WTC11 (cell line): ENCODE results near the gene IRF2BP2. TPM values are rescaled to one million over a fixed set of nuclear protein-coding genes. Genes with fewer than 3 reads are reported as not detected.

Source experiments
- ATAC-seq: fragments of 200-7000 bp; cut with Tn5 transposase; 2 replicates; pipeline ENCODE4 v1.10.0; 2021; ENCODE audit warnings: mild to moderate bottlenecking, moderate library complexity
- CTCF ChIA-PET: fragments of 300-600 bp; sonication (Branson Sonifier 250); formaldehyde crosslinking; loops from one replicate; lab custom pipeline; 2021; ENCODE audit warnings: antibody characterized with exemption; lab: Charles Lee
- POLR2A ChIA-PET: fragments of 350-600 bp; sonication (Branson Sonifier 250); formaldehyde crosslinking; loops from one replicate; lab custom pipeline; 2021; ENCODE audit warnings: antibody characterized with exemption; lab: Charles Lee
- DNase-seq: peaks from one replicate; pipeline ENCODE4 v3.0.0; 2021; ENCODE audit warnings: low spot score
- H3K27ac Mint-ChIP-seq: 2 replicates; pipeline ENCODE4 v1.8.0; 2021; ENCODE audit warnings: mixed read lengths
- H3K27me3 Mint-ChIP-seq: 2 replicates; pipeline ENCODE4 v1.8.0; 2021; ENCODE audit warnings: low read depth, mild to moderate bottlenecking, moderate library complexity, mixed read lengths
- H3K36me3 Mint-ChIP-seq: 2 replicates; pipeline ENCODE4 v1.8.0; 2021; ENCODE audit warnings: mixed read lengths
- H3K4me1 Mint-ChIP-seq: 2 replicates; pipeline ENCODE4 v1.8.0; 2022; ENCODE audit warnings: mixed read lengths
- H3K4me3 Mint-ChIP-seq: 2 replicates; pipeline ENCODE4 v1.8.0; 2021; ENCODE audit warnings: mild to moderate bottlenecking, moderate library complexity, mixed read lengths
- H3K9me3 Mint-ChIP-seq: 2 replicates; pipeline ENCODE4 v1.8.0; 2021; ENCODE audit warnings: mixed read lengths
- CREB1 ChIP-seq: sonication (generic); formaldehyde crosslinking; IDR thresholded peaks from 2 replicates; pipeline ENCODE4 v1.8.0; 2023; ENCODE audit warnings: mild to moderate bottlenecking, missing genetic modification reagents
- CREM ChIP-seq: sonication (generic); formaldehyde crosslinking; IDR thresholded peaks from 2 replicates; pipeline ENCODE4 v1.8.1; 2022; ENCODE audit warnings: mild to moderate bottlenecking, missing genetic modification reagents, moderate library complexity
- ETV6 ChIP-seq: sonication (generic); formaldehyde crosslinking; IDR thresholded peaks from 2 replicates; pipeline ENCODE4 v1.8.1; 2022; ENCODE audit warnings: mild to moderate bottlenecking, missing genetic modification reagents
- JUN ChIP-seq: sonication (generic); formaldehyde crosslinking; IDR thresholded peaks from 2 replicates; pipeline ENCODE4 v1.8.0; 2023; ENCODE audit warnings: mild to moderate bottlenecking, missing genetic modification reagents
- MXD4 ChIP-seq: fragments of 250-450 bp; sonication (Bioruptor Pico); IDR thresholded peaks from 2 replicates; pipeline ENCODE4 v1.8.0; 2021; ENCODE audit warnings: mild to moderate bottlenecking, moderate library complexity, borderline replicate concordance
- RORB ChIP-seq: fragments of 250-450 bp; sonication (Bioruptor Pico); IDR thresholded peaks from 2 replicates; pipeline ENCODE4 v1.9.0; 2021; ENCODE audit warnings: mild to moderate bottlenecking
- SP1 ChIP-seq: sonication (generic); formaldehyde crosslinking; conservative IDR thresholded peaks from 2 replicates; pipeline ENCODE4 v1.8.1; 2022; ENCODE audit warnings: missing genetic modification reagents
- TEAD1 ChIP-seq: sonication (generic); formaldehyde crosslinking; IDR thresholded peaks from 2 replicates; pipeline ENCODE4 v1.8.0; 2022; ENCODE audit warnings: mild to moderate bottlenecking, missing genetic modification reagents
- TP53 ChIP-seq: sonication (generic); formaldehyde crosslinking; IDR thresholded peaks from 2 replicates; pipeline ENCODE4 v1.8.1; 2023; ENCODE audit warnings: mild to moderate bottlenecking, missing genetic modification reagents
- ZBTB21 ChIP-seq: sonication (generic); formaldehyde crosslinking; IDR thresholded peaks from 2 replicates; pipeline ENCODE4 v1.8.1; 2023; ENCODE audit warnings: mild to moderate bottlenecking, missing genetic modification reagents, borderline replicate concordance
- ZNF317 ChIP-seq: sonication (generic); formaldehyde crosslinking; IDR thresholded peaks from 2 replicates; pipeline ENCODE4 v1.8.1; 2023; ENCODE audit warnings: low read depth, mild to moderate bottlenecking, moderate library complexity, missing genetic modification reagents, borderline replicate concordance
- ZNF396 ChIP-seq: fragments of 250-450 bp; sonication (Bioruptor Pico); IDR thresholded peaks from 2 replicates; pipeline ENCODE4 v1.8.0; 2021; ENCODE audit warnings: mild to moderate bottlenecking, moderate library complexity, borderline replicate concordance
- total RNA-seq: library from RNA; stranded (reverse); gene quantifications from 3 replicates; pipeline ENCODE4 v1.2.3, GENCODE V29; 2021
- TF ChIP-seq, protein P1 (sequence below): sonication (generic); formaldehyde crosslinking; IDR thresholded peaks from 2 replicates; pipeline ENCODE4 v1.8.0; 2023; ENCODE audit warnings: mild to moderate bottlenecking, missing genetic modification reagents
- TF ChIP-seq, protein P2 (sequence below): fragments of 250-450 bp; sonication (Bioruptor Pico); IDR thresholded peaks from 2 replicates; pipeline ENCODE4 v1.8.0; 2021; ENCODE audit warnings: mild to moderate bottlenecking
- TF ChIP-seq, protein P3 (sequence below): sonication (generic); formaldehyde crosslinking; IDR thresholded peaks from 2 replicates; pipeline ENCODE4 v1.8.1; 2022; ENCODE audit warnings: mild to moderate bottlenecking, missing genetic modification reagents, moderate library complexity, borderline replicate concordance
- TF ChIP-seq, protein P4 (sequence below): sonication (generic); formaldehyde crosslinking; IDR thresholded peaks from 2 replicates; pipeline ENCODE4 v1.8.0; 2022; ENCODE audit warnings: mild to moderate bottlenecking, missing genetic modification reagents
- TF ChIP-seq, protein P5 (sequence below): fragments of 250-450 bp; sonication (Bioruptor Pico); IDR thresholded peaks from 2 replicates; pipeline ENCODE4 v1.9.0; 2021; ENCODE audit warnings: moderate library complexity, mild to moderate bottlenecking, inconsistent platforms, borderline replicate concordance
- TF ChIP-seq, protein P6 (sequence below): fragments of 250-450 bp; sonication (Bioruptor Pico); IDR thresholded peaks from 2 replicates; pipeline ENCODE4 v1.9.0; 2021; ENCODE audit warnings: mild to moderate bottlenecking
- TF ChIP-seq, protein P7 (sequence below): sonication (generic); formaldehyde crosslinking; IDR thresholded peaks from 2 replicates; pipeline ENCODE4 v1.8.1; 2023; ENCODE audit warnings: mild to moderate bottlenecking, missing genetic modification reagents, moderate library complexity
- TF ChIP-seq, protein P8 (sequence below): sonication (generic); formaldehyde crosslinking; IDR thresholded peaks from 2 replicates; pipeline ENCODE4 v1.8.1; 2023; ENCODE audit warnings: mild to moderate bottlenecking, moderate library complexity, missing genetic modification reagents

The IRF2BP2 gene
- total RNA-seq, 1 experiment from 2014 or later = 70.9 TPM

DNA sequence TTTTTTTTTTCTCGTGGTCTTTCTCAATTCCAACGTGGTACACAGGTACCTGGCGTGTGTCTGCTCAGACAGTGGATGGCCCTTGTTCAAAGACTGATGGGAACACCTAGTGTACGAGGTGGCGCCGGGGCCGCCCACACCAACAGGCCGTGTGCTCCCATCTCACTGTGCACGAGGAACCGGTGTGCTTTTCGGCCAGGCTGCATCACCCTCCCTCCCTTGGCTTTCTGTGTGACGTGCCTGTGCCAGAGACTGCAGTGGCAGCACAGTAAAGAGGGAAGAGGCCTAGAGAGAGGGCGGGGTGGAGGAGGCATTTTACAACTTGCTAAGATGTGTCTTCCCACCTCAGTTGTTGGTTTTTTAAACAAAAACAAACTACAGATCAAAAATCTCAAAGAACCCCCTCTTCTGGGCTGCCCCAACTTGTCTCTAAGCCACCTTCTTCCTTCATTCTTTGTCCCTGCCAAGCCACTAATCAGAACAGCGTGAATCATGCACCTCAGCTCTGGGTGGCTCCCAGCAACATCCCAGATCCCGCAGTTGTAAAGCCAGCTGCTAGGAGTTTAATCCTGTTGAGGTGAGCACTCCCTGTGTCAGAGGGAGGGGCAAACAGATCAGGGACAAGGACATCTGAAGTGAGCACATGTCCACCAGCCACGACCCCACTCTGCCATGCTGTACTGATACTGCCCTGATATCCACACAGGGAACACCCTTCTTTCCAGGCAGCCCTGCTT, 20.7 kb downstream of the IRF2BP2 start:
- Mint-ChIP-seq H3K4me1 (no peaks in the 10 kb centered on the region), H3K36me3 (no peaks in the 10 kb centered on the region), H3K9me3 (peaks cover 3% of the 10 kb centered on the region), H3K27me3 (peaks cover 5% of the 10 kb centered on the region), H3K27ac (no peak overlapping the region), H3K4me3 (no peak overlapping the region)
- ATAC-seq (no peak), DNase-seq (no peak)
- ChIA-PET CTCF (interaction anchor here (0.5 kb wide), 1 partner anchor 12 kb away, joined by 4 read pairs; no protein-coding TSS in a partner anchor), POLR2A (no interaction called here)
- TF ChIP-seq JUN (no peak), ETV6 (CRISPR knock-in tag) (no peak), CREB1 (CRISPR knock-in tag) (no peak), SP1 (no peak)
- TF ChIP-seq, protein P1, sequence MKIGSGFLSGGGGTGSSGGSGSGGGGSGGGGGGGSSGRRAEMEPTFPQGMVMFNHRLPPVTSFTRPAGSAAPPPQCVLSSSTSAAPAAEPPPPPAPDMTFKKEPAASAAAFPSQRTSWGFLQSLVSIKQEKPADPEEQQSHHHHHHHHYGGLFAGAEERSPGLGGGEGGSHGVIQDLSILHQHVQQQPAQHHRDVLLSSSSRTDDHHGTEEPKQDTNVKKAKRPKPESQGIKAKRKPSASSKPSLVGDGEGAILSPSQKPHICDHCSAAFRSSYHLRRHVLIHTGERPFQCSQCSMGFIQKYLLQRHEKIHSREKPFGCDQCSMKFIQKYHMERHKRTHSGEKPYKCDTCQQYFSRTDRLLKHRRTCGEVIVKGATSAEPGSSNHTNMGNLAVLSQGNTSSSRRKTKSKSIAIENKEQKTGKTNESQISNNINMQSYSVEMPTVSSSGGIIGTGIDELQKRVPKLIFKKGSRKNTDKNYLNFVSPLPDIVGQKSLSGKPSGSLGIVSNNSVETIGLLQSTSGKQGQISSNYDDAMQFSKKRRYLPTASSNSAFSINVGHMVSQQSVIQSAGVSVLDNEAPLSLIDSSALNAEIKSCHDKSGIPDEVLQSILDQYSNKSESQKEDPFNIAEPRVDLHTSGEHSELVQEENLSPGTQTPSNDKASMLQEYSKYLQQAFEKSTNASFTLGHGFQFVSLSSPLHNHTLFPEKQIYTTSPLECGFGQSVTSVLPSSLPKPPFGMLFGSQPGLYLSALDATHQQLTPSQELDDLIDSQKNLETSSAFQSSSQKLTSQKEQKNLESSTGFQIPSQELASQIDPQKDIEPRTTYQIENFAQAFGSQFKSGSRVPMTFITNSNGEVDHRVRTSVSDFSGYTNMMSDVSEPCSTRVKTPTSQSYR (CRISPR knock-in tag) = no peak
- TF ChIP-seq, protein P2, sequence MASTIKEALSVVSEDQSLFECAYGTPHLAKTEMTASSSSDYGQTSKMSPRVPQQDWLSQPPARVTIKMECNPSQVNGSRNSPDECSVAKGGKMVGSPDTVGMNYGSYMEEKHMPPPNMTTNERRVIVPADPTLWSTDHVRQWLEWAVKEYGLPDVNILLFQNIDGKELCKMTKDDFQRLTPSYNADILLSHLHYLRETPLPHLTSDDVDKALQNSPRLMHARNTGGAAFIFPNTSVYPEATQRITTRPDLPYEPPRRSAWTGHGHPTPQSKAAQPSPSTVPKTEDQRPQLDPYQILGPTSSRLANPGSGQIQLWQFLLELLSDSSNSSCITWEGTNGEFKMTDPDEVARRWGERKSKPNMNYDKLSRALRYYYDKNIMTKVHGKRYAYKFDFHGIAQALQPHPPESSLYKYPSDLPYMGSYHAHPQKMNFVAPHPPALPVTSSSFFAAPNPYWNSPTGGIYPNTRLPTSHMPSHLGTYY = no peak
- TF ChIP-seq, protein P3, sequence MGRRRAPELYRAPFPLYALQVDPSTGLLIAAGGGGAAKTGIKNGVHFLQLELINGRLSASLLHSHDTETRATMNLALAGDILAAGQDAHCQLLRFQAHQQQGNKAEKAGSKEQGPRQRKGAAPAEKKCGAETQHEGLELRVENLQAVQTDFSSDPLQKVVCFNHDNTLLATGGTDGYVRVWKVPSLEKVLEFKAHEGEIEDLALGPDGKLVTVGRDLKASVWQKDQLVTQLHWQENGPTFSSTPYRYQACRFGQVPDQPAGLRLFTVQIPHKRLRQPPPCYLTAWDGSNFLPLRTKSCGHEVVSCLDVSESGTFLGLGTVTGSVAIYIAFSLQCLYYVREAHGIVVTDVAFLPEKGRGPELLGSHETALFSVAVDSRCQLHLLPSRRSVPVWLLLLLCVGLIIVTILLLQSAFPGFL (CRISPR knock-in tag) = no peak
- TF ChIP-seq, protein P4, sequence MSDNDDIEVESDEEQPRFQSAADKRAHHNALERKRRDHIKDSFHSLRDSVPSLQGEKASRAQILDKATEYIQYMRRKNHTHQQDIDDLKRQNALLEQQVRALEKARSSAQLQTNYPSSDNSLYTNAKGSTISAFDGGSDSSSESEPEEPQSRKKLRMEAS (CRISPR knock-in tag) = no peak
- TF ChIP-seq, protein P5, sequence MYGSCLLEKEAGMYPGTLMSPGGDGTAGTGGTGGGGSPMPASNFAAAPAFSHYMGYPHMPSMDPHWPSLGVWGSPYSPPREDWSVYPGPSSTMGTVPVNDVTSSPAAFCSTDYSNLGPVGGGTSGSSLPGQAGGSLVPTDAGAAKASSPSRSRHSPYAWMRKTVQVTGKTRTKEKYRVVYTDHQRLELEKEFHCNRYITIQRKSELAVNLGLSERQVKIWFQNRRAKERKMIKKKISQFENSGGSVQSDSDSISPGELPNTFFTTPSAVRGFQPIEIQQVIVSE (CRISPR knock-in tag) = no peak

DNA sequence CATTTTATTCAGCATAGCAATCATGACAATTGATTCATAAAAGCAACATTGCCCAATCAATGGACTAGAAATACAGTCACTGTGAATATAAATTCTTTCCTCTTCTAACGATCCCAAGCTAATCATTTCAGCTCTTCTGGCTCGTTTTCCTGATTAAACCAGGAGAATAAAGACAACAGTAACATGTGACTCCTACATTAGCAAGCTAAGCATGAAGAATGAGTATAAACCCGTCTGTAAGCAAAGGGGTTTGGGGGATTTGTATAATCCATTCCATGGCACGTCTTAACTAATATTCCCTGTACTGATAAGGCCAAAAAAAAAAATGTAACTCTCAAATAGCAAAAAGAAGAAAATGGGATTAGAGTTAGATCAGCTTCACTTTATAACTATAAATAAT, 21.6 kb downstream of the IRF2BP2 start:
- ChIA-PET CTCF (no interaction called here), POLR2A (no interaction called here)
- Mint-ChIP-seq H3K4me1 (no peaks in the 10 kb centered on the region), H3K4me3 (no peak overlapping the region), H3K27me3 (no peaks in the 10 kb centered on the region; the same call in 1 of the 2 replicates), H3K36me3 (no peaks in the 10 kb centered on the region), H3K27ac (no peak overlapping the region), H3K9me3 (no peaks in the 10 kb centered on the region)
- DNase-seq (no peak), ATAC-seq (no peak)
- TF ChIP-seq RORB (CRISPR knock-in tag) = no peak
- TF ChIP-seq, protein P6, sequence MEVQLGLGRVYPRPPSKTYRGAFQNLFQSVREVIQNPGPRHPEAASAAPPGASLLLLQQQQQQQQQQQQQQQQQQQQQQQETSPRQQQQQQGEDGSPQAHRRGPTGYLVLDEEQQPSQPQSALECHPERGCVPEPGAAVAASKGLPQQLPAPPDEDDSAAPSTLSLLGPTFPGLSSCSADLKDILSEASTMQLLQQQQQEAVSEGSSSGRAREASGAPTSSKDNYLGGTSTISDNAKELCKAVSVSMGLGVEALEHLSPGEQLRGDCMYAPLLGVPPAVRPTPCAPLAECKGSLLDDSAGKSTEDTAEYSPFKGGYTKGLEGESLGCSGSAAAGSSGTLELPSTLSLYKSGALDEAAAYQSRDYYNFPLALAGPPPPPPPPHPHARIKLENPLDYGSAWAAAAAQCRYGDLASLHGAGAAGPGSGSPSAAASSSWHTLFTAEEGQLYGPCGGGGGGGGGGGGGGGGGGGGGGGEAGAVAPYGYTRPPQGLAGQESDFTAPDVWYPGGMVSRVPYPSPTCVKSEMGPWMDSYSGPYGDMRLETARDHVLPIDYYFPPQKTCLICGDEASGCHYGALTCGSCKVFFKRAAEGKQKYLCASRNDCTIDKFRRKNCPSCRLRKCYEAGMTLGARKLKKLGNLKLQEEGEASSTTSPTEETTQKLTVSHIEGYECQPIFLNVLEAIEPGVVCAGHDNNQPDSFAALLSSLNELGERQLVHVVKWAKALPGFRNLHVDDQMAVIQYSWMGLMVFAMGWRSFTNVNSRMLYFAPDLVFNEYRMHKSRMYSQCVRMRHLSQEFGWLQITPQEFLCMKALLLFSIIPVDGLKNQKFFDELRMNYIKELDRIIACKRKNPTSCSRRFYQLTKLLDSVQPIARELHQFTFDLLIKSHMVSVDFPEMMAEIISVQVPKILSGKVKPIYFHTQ = no peak
- TF ChIP-seq CREM (CRISPR knock-in tag) = no peak
- no peak for TF ChIP-seq ZBTB21 (CRISPR knock-in tag)
- TF ChIP-seq TP53 (CRISPR knock-in tag) = no peak
- TF ChIP-seq, protein P7, sequence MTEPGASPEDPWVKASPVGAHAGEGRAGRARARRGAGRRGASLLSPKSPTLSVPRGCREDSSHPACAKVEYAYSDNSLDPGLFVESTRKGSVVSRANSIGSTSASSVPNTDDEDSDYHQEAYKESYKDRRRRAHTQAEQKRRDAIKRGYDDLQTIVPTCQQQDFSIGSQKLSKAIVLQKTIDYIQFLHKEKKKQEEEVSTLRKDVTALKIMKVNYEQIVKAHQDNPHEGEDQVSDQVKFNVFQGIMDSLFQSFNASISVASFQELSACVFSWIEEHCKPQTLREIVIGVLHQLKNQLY = no peak
- TF ChIP-seq, protein P1 (CRISPR knock-in tag) = no peak
- TF ChIP-seq, protein P8, sequence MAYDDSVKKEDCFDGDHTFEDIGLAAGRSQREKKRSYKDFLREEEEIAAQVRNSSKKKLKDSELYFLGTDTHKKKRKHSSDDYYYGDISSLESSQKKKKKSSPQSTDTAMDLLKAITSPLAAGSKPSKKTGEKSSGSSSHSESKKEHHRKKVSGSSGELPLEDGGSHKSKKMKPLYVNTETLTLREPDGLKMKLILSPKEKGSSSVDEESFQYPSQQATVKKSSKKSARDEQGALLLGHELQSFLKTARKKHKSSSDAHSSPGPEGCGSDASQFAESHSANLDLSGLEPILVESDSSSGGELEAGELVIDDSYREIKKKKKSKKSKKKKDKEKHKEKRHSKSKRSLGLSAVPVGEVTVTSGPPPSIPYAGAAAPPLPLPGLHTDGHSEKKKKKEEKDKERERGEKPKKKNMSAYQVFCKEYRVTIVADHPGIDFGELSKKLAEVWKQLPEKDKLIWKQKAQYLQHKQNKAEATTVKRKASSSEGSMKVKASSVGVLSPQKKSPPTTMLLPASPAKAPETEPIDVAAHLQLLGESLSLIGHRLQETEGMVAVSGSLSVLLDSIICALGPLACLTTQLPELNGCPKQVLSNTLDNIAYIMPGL (CRISPR knock-in tag) = no peak
- no peak for TF ChIP-seq MXD4
- no peak for TF ChIP-seq TEAD1 (CRISPR knock-in tag)
- TF ChIP-seq ZNF317 = no peak
- TF ChIP-seq ZNF396 (CRISPR knock-in tag) = no peak
